WI38 (cell line): Measurements from ENCODE around the gene FGF14.

Source experiments
- H3K4me3 ChIP-seq: 2 replicates; pipeline ENCODE4 v1.5.1; 2011; ENCODE audit warnings: low read depth, mild to moderate bottlenecking, control low read depth, low read length
- CTCF ChIP-seq: IDR thresholded peaks from 2 replicates; pipeline ENCODE4 v1.5.1; 2012; ENCODE audit warnings: low read depth, mild to moderate bottlenecking, control low read depth, low read length

The FGF14 gene

GRCh38 chr13:102369302-102369701 is 32.5 kb downstream of the FGF14 start:
- no peak overlapping the region for H3K4me3 ChIP-seq
- TF ChIP-seq CTCF = no peak

- no peak overlapping the region for H3K4me3 ChIP-seq
- no peak for TF ChIP-seq CTCF
These were observed 34.0 kb downstream of the FGF14 start for GRCh38 chr13:102367836-102368235.

- no peak for TF ChIP-seq CTCF
- no peak overlapping the region for H3K4me3 ChIP-seq
These were observed 40.7 kb downstream of the FGF14 start for GRCh38 chr13:102361113-102361512.

- H3K4me3 ChIP-seq = no peak overlapping the region
- TF ChIP-seq CTCF = no peak
These were observed 42.6 kb downstream of the FGF14 start for GRCh38 chr13:102359264-102359663.

GRCh38 chr13:102355251-102355650 is 46.6 kb downstream of the FGF14 start:
- no peak for TF ChIP-seq CTCF
- H3K4me3 ChIP-seq = no peak overlapping the region

- TF ChIP-seq CTCF = no peak
- no peak overlapping the region for H3K4me3 ChIP-seq
These were observed 47.8 kb downstream of the FGF14 start for GRCh38 chr13:102354011-102354410.

- H3K4me3 ChIP-seq = no peak overlapping the region
- no peak for TF ChIP-seq CTCF
These were observed 50.3 kb downstream of the FGF14 start for GRCh38 chr13:102351521-102351920.
